Ectodermal cell (in vitro differentiated cells): ENCODE data around the gene EEPD1.
"Not testable (repeated sequence)": the region's sequence is repeated elsewhere in the genome, so short reads cannot be mapped to it uniquely, and the experiment has no call there.

Experiments
- H3K27ac ChIP-seq: 2 replicates; pipeline ENCODE4 v1.7.0; 2013; ENCODE audit warnings: mild to moderate bottlenecking, low read depth, low read length; ENCODE audit not compliant: insufficient read depth, poor library complexity, severe bottlenecking
- H3K27me3 ChIP-seq: 2 replicates; pipeline ENCODE4 v1.7.0; 2013; ENCODE audit warnings: mild to moderate bottlenecking, low read length; ENCODE audit not compliant: insufficient read depth, control insufficient read depth, poor library complexity, severe bottlenecking
- H3K36me3 ChIP-seq: one replicate; pipeline ENCODE4 v1.7.0; 2013; ENCODE audit warnings: low read length; ENCODE audit not compliant: control insufficient read depth, insufficient read depth
- H3K4me1 ChIP-seq: one replicate; pipeline ENCODE4 v1.7.0; 2013; ENCODE audit warnings: low read length; ENCODE audit not compliant: control insufficient read depth, insufficient read depth
- H3K4me3 ChIP-seq: 2 replicates; pipeline ENCODE4 v1.7.0; 2013; ENCODE audit warnings: low read depth, low read length, control low read depth; ENCODE audit not compliant: insufficient read depth
- H3K9me3 ChIP-seq: 2 replicates; pipeline ENCODE4 v1.7.0; 2013; ENCODE audit warnings: mild to moderate bottlenecking, low read length, moderate library complexity; ENCODE audit not compliant: control insufficient read depth
- whole genome bisulfite sequencing, 2 experiments: methylation state at CpG; one replicate each; pipeline ENCODE4 v1.1.7; 2013; ENCODE audit warnings: missing lambda C conversion rate in 2 of 2; 5-methylcytosine and 5-hydroxymethylcytosine counted together

EEPD1 gene

GRCh38 chr7:36115448-36116321, 37.4 kb upstream of the EEPD1 start:
- Histone ChIP-seq H3K27ac (no peak overlapping the region), H3K9me3 (no peaks in the 10 kb centered on the region), H3K27me3 (no peaks in the 10 kb centered on the region), H3K4me3 (no peak overlapping the region), H3K4me1 (no peaks in the 10 kb centered on the region), H3K36me3 (no peaks in the 10 kb centered on the region)
- WGBS, 2 experiments, result 95 to 96% methylated on average over 9 of the region's 9 CpGs

DNA sequence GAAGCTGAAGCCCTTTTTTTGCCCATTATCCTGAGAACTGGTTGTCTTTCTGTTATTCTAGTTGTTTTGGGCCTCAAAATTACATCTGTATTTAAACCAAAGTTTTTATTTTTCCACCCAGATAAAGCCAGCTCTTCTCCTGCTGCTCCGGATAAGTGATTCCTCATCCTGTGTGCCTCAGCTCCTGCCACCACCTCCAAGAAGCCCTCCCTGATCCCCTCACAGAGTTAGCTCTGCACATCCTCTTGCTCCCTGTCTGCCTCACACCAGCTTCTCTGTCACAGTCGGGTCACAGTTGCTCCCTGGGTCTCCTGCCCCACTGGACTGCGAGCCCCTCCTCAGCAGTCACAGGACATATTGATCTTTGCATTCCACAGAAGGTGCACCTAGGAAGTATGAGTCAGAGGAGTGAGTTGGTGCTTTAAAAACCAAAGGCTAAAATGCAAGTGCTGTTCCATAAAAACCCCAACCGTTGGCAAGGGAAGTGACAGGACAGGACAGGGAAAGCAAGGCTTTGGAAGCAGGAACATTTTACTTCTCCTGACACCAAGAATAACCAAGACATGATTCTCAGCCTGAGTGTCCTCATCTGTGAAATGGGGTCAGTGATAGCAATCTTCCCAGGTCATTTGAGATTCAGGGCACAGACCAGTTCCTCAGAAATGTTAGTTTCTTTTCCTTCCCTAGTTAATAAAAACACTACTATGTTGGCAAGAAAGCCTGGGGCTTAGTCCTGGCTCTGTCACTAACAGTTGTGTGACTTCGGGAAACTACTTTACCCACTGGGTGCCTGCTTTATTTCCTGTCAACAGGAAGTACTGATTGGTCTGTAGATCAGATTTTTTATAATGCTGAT, 36.5 kb upstream of the EEPD1 start:
- Histone ChIP-seq H3K27me3 (no peaks in the 10 kb centered on the region), H3K9me3 (no peaks in the 10 kb centered on the region), H3K4me1 (no peaks in the 10 kb centered on the region), H3K36me3 (no peaks in the 10 kb centered on the region), H3K4me3 (no peak overlapping the region), H3K27ac (no peak overlapping the region)
- WGBS, 2 experiments, result 87 to 95% methylated on average over 5 of the region's 5 CpGs

- no peaks in the 10 kb centered on the region for H3K36me3 ChIP-seq
- H3K9me3 ChIP-seq, result no peaks in the 10 kb centered on the region
- H3K27me3 ChIP-seq, result no peaks in the 10 kb centered on the region
- no peaks in the 10 kb centered on the region for H3K4me1 ChIP-seq
- no peak overlapping the region for H3K27ac ChIP-seq
- 83 to 86% methylated on average over 6 of the region's 6 CpGs for WGBS, 2 experiments
- H3K4me3 ChIP-seq, result no peak overlapping the region
Measured at GRCh38 chr7:36117203-36117840, 35.7 kb upstream of the EEPD1 start.

DNA sequence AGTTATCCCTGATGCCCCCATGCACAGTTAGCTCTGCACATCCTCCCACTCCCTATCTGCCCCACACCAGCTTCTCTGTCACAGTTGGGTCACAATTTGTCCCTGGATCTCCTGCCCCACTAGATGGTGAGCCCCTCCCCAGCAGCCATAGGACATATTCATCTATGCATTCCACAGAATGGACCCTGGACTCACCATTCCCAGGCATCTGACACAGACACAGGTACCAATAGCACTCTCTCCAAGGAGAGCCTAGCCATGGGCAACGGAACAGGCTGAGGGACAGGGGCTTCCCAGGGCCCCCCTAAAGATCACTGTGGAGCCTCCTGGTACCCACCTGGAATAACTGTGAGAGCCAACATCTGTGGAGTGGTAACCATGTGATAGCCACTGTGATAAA, 34.7 kb upstream of the EEPD1 start:
- Histone ChIP-seq H3K4me1 (no peaks in the 10 kb centered on the region), H3K36me3 (no peaks in the 10 kb centered on the region), H3K27ac (no peak overlapping the region), H3K27me3 (no peaks in the 10 kb centered on the region), H3K9me3 (no peaks in the 10 kb centered on the region), H3K4me3 (no peak overlapping the region)
- WGBS, 2 experiments, result 89 to 95% methylated on average over 1 of the region's 1 CpG

DNA sequence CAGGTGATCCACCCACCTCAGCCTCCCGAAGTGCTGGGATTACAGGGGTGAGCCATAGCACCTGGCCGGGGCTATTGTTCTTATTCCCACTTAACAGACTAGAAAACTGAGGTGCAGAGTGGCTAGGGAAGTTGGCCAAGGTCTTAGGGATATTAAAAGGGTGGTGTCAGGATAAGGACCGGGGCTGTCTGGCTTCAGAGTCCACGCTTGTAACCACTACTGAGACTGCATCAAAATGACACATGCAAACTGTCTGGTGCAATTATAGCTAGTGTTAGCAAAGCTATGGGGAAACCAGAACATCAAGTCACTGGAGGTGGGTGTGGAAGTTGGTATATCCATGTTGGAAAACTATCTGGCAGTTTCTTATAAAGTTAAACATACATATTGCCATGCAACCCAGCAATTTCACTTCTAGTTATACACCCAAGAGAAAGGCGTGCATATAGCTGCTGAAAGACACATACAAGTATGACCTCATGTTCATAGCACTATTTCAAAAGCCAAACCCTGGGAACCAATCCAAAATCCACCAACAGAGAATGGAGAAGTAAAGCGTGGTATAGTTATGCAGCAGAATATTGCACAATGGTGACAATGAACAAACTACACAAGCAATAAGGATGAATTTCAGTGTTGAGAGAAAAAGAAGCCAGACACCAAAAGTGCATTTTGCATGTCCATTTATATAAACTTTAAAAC, 33.9 kb upstream of the EEPD1 start:
- Histone ChIP-seq H3K27me3 (no peaks in the 10 kb centered on the region), H3K27ac (no peak overlapping the region), H3K4me1 (no peaks in the 10 kb centered on the region), H3K9me3 (no peaks in the 10 kb centered on the region), H3K36me3 (no peaks in the 10 kb centered on the region), H3K4me3 (no peak overlapping the region)
- 94 to 96% methylated on average over 5 to 6 of the region's 6 CpGs for WGBS, 2 experiments

- H3K36me3 ChIP-seq, H3K27me3 ChIP-seq, H3K27ac ChIP-seq, H3K4me3 ChIP-seq, H3K9me3 ChIP-seq, H3K4me1 ChIP-seq: not testable (repeated sequence)
- 82 to 87% methylated on average over 13 of the region's 13 CpGs for WGBS, 2 experiments
Measured at GRCh38 chr7:36119983-36120646, 32.9 kb upstream of the EEPD1 start.

DNA sequence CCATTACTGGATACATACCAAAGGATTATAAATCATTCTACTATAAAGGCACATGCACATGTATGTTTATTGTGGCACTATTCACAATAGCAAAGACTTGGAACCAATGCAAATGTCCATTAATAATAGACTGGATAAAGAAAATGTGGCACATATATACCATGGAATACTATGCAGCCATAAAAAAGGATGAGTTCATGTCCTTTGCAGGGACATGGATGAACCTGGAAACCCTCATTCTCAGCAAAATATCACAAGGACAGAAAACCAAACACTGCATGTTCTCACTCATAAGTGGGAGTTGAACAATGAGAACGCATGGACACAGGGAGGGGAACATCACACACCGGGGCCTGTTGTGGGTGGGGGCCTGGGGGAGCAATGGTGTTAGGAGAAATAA, 27.4 kb upstream of the EEPD1 start:
- H3K27me3 ChIP-seq, H3K4me3 ChIP-seq, H3K4me1 ChIP-seq, H3K9me3 ChIP-seq, H3K36me3 ChIP-seq, H3K27ac ChIP-seq: not testable (repeated sequence)
- 75 to 98% methylated on average over 2 of the region's 2 CpGs for WGBS, 2 experiments

GRCh38 chr7:36127075-36127740, 25.8 kb upstream of the EEPD1 start:
- WGBS, 2 experiments, result 90 to 98% methylated on average over 3 to 4 of the region's 4 CpGs

DNA sequence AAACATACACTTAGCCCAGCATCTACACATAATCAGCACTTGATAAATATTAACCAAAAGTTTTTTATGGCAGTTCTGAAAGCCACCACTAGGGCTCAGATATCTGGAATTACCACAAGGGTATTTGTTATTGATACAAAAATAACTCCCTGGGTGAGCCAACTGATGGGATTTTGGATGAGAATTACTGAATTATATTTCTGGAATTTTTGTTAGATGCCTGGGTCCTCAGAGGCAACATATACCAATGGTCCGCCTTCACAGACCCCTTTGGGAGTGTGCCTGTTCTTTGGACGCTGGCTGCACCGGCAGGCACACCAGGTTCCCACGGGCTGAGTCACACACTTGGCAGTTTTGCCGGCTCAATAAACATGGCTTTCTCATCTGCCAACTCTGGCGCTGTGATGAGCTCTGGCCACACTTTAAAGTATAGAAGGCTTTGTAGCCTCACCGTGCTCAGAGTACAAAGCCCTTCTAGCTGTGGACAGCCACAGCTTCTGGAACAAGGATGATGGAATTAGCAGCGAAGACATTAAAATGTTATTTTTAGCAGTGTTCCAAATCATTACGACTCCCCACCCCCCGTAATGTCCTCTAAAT, 24.5 kb upstream of the EEPD1 start:
- H3K9me3 ChIP-seq, result no peaks in the 10 kb centered on the region
- no peak overlapping the region for H3K27ac ChIP-seq
- H3K27me3 ChIP-seq, result no peaks in the 10 kb centered on the region
- H3K4me1 ChIP-seq, result no peaks in the 10 kb centered on the region
- H3K4me3 ChIP-seq, result no peak overlapping the region
- no peaks in the 10 kb centered on the region for H3K36me3 ChIP-seq
- 65 to 70% methylated on average over 10 of the region's 10 CpGs for WGBS, 2 experiments

More at GRCh38 chr7:36127075-36127740, 25.8 kb upstream of the EEPD1 start:
- H3K4me1 ChIP-seq, result no peaks in the 10 kb centered on the region
- no peaks in the 10 kb centered on the region for H3K9me3 ChIP-seq
- no peak overlapping the region for H3K27ac ChIP-seq
- no peak overlapping the region for H3K4me3 ChIP-seq
- no peaks in the 10 kb centered on the region for H3K36me3 ChIP-seq
- no peaks in the 10 kb centered on the region for H3K27me3 ChIP-seq
